Testis (tissue), 3 donors: Measurements from ENCODE around the gene HELZ. TPM values are rescaled to one million over a fixed set of nuclear protein-coding genes. Genes with fewer than 3 reads are reported as not detected.

Experiments used
- DNase-seq: peaks from one replicate; pipeline ENCODE4 v3.0.0-alpha.2; 2019
- H3K27ac ChIP-seq, 2 donors: fragments of 200-600 bp; sonication (generic); one replicate each; pipeline ENCODE4 v1.5.1; 2019
- H3K27me3 ChIP-seq: fragments of 200-600 bp; sonication (generic); one replicate; pipeline ENCODE4 v1.5.1; 2019
- H3K36me3 ChIP-seq: fragments of 200-600 bp; sonication (generic); one replicate; pipeline ENCODE4 v1.5.1; 2017; ENCODE audit warnings: low read depth; ENCODE audit errors: missing control alignments
- H3K4me1 ChIP-seq: fragments of 200-600 bp; sonication (generic); one replicate; pipeline ENCODE4 v1.5.1; 2019
- H3K4me3 ChIP-seq, 2 donors: fragments of 200-600 bp; sonication (generic); one replicate each; pipeline ENCODE4 v1.5.1; 2017 to 2019
- H3K9me3 ChIP-seq: fragments of 200-600 bp; sonication (generic); one replicate; pipeline ENCODE4 v1.5.1; 2017
- CTCF ChIP-seq, 3 experiments: fragments of 450-650 bp in 2 of 3; fragments of 200-600 bp in 1 of 3; sonication (generic) in 1 of 3; IDR thresholded peaks; one replicate each; pipeline ENCODE4 v1.5.1; 2016 to 2019; ENCODE audit warnings: antibody characterized with exemption in 3 of 3, mild to moderate bottlenecking in 2 of 3, moderate library complexity in 1 of 3
- POLR2A ChIP-seq: fragments of 450-650 bp; IDR thresholded peaks from one replicate; pipeline ENCODE4 v1.6.1; 2017; ENCODE audit warnings: antibody characterized with exemption, mild to moderate bottlenecking, moderate library complexity
- WGBS, 2 donors: methylation state at CpG; one replicate each; pipeline ENCODE4 v1.1.5; 2018; 5-methylcytosine and 5-hydroxymethylcytosine counted together
- intact Hi-C: fragments of 100-400 bp; cut with DNase I; formaldehyde crosslinking; loops from one replicate; pipeline ENCODE4 v1.15.1; 2023; ENCODE audit warnings: low total_unique reads
- polyA plus RNA-seq: library from polyadenylated mRNA; stranded (reverse); fragments of 350-450 nt; fragmentation: Illumina TruSeq; extraction: RNeasy Lipid Tissue Mini Kit (QIAGEN cat#74804); gene quantifications from one replicate; pipeline ENCODE4 v1.2.3, GENCODE V29; 2014; ENCODE audit warnings: low read depth, low replicate concordance; ENCODE audit not compliant: insufficient read depth
- total RNA-seq, 2 donors: library from RNA; depleted of rRNA; stranded (reverse); fragments of >200 nt; gene quantifications; one replicate each; pipeline ENCODE4 v1.2.3, GENCODE V29; 2016

The HELZ gene
- total and polyA plus RNA-seq, 3 donors from 2014 or later = 26.2 to 154 (median 142) TPM

GRCh38 chr17:67281053-67281452, 36.1 kb upstream of the HELZ start:
- DNase-seq = no peak
- Histone ChIP-seq H3K4me3 (no peak overlapping the region), H3K27me3 (no peaks in the 10 kb centered on the region), H3K4me1 (peaks cover 5% of the 10 kb centered on the region), H3K36me3 (no peaks in the 10 kb centered on the region), H3K9me3 (no peaks in the 10 kb centered on the region), H3K27ac (no peak overlapping the region)
- intact Hi-C loops = no loop called here
- TF ChIP-seq CTCF (IDR thresholded peaks at IDR 0.05) (no peak), POLR2A (no peak)
- 75 to 81% methylated on average over 3 of the region's 3 CpGs for WGBS, 2 donors

GRCh38 chr17:67280279-67280678, 35.3 kb upstream of the HELZ start:
- DNase-seq = no peak
- intact Hi-C loops = no loop called here
- 59 to 78% methylated on average over 6 of the region's 6 CpGs for WGBS, 2 donors
- Histone ChIP-seq H3K9me3 (no peaks in the 10 kb centered on the region), H3K36me3 (no peaks in the 10 kb centered on the region), H3K27ac (no peak overlapping the region), H3K27me3 (no peaks in the 10 kb centered on the region), H3K4me1 (peaks cover 5% of the 10 kb centered on the region), H3K4me3 (no peak overlapping the region)
- no peak for TF ChIP-seq CTCF (IDR thresholded peaks at IDR 0.05)
- no peak for TF ChIP-seq POLR2A

GRCh38 chr17:67279115-67279514, 34.1 kb upstream of the HELZ start:
- no peaks in the 10 kb centered on the region for H3K27me3 ChIP-seq
- no peak for TF ChIP-seq POLR2A
- TF ChIP-seq CTCF (IDR thresholded peaks at IDR 0.05) = no peak
- H3K9me3 ChIP-seq = no peaks in the 10 kb centered on the region
- peaks cover 5% of the 10 kb centered on the region for H3K4me1 ChIP-seq
- 63 to 64% methylated on average over 7 of the region's 7 CpGs for WGBS, 2 donors
- H3K27ac ChIP-seq = no peak overlapping the region
- H3K4me3 ChIP-seq = no peak overlapping the region
- no peak for DNase-seq
- intact Hi-C loops = no loop called here
- H3K36me3 ChIP-seq = no peaks in the 10 kb centered on the region

GRCh38 chr17:67278363-67278762, 33.4 kb upstream of the HELZ start:
- H3K36me3 ChIP-seq = no peaks in the 10 kb centered on the region
- H3K27me3 ChIP-seq = no peaks in the 10 kb centered on the region
- 53 to 76% methylated on average over 10 of the region's 10 CpGs for WGBS, 2 donors
- no peak overlapping the region for H3K27ac ChIP-seq
- peaks cover 5% of the 10 kb centered on the region for H3K4me1 ChIP-seq
- TF ChIP-seq CTCF (IDR thresholded peaks at IDR 0.05) (no peak), POLR2A (no peak)
- no peaks in the 10 kb centered on the region for H3K9me3 ChIP-seq
- no peak for DNase-seq
- intact Hi-C loops = no loop called here
- peak overlapping the region in 1 of 2 donors; percentile 34 for H3K4me3 ChIP-seq

- no peak for TF ChIP-seq CTCF (IDR thresholded peaks at IDR 0.05)
- intact Hi-C loops = no loop called here
- H3K27ac ChIP-seq = no peak overlapping the region
- WGBS, 2 donors = 62 to 65% methylated on average over 2 to 10 of the region's 10 CpGs
- no peak for DNase-seq
- H3K27me3 ChIP-seq = no peaks in the 10 kb centered on the region
- H3K9me3 ChIP-seq = no peaks in the 10 kb centered on the region
- peaks cover 5% of the 10 kb centered on the region for H3K4me1 ChIP-seq
- H3K36me3 ChIP-seq = no peaks in the 10 kb centered on the region
- no peak overlapping the region for H3K4me3 ChIP-seq
Observed at GRCh38 chr17:67276075-67276474, 31.1 kb upstream of the HELZ start.
